NCI-H1417 (cell line): ENCODE results near the gene CCDC73.

ENCODE experiments used
- DNase-seq, 3 experiments: peaks; one replicate each; lab custom pipeline; 2025; lab: John Stamatoyannopoulos, UW

Gene CCDC73

GRCh38 chr11:32586576-32587190, 207.8 kb downstream of the CCDC73 start:
- DNase-seq = no peak

- no peak for DNase-seq
These were observed 209.5 kb downstream of the CCDC73 start for GRCh38 chr11:32584921-32585320.

GRCh38 chr11:32583459-32584271, 210.8 kb downstream of the CCDC73 start, which contains the start of gene EIF3M:
Gene EIF3M (plus strand): TSS chr11:32583831. CDS start chr11:32583888, 57 bp downstream.
- DNase-seq = peak; percentile 95 to 98 (median 96)

- no peak for DNase-seq
These were observed 212.9 kb downstream of the CCDC73 start for GRCh38 chr11:32581556-32581955.

- no peak for DNase-seq
These were observed 213.5 kb downstream of the CCDC73 start for GRCh38 chr11:32580967-32581366.

- DNase-seq = no peak
These were observed 218.0 kb downstream of the CCDC73 start for GRCh38 chr11:32576456-32576855.

- no peak for DNase-seq
These were observed 219.4 kb downstream of the CCDC73 start for GRCh38 chr11:32575070-32575469.

- DNase-seq = no peak
These were observed 220.0 kb downstream of the CCDC73 start for GRCh38 chr11:32574421-32574820.

- no peak for DNase-seq
These were observed 221.2 kb downstream of the CCDC73 start for GRCh38 chr11:32573228-32573627.

- no peak for DNase-seq
These were observed 223.4 kb downstream of the CCDC73 start for GRCh38 chr11:32571039-32571438.

- no peak for DNase-seq
These were observed 225.1 kb downstream of the CCDC73 start for GRCh38 chr11:32569313-32569881.

- DNase-seq = no peak
These were observed 227.3 kb downstream of the CCDC73 start for GRCh38 chr11:32567154-32567553.

GRCh38 chr11:32566517-32566916, 227.9 kb downstream of the CCDC73 start:
- no peak for DNase-seq

GRCh38 chr11:32563600-32563959, 230.9 kb downstream of the CCDC73 start:
- no peak for DNase-seq

GRCh38 chr11:32562839-32563599, 231.4 kb downstream of the CCDC73 start:
- DNase-seq = peak in 1 of 3 experiments; percentile 83

GRCh38 chr11:32561835-32562234, 232.6 kb downstream of the CCDC73 start:
- no peak for DNase-seq

- no peak for DNase-seq
These were observed 238.6 kb downstream of the CCDC73 start for GRCh38 chr11:32555895-32556294.

- peak in 1 of 3 experiments; percentile 10 for DNase-seq
These were observed 239.4 kb downstream of the CCDC73 start for GRCh38 chr11:32555091-32555490.
